GM21717 (cell line): ENCODE measurements around the gene SYT3.
"Not testable (repeated sequence)": the region's sequence is repeated elsewhere in the genome, so short reads cannot be mapped to it uniquely, and the experiment has no call there.

Source experiments
- ATAC-seq: cut with Tn5 transposase; IDR thresholded peaks from one replicate; pipeline ENCODE4 v1.9.1; 2021; ENCODE audit warnings: mild to moderate bottlenecking, moderate library complexity; ENCODE audit not compliant: unreplicated experiment

Gene SYT3

DNA sequence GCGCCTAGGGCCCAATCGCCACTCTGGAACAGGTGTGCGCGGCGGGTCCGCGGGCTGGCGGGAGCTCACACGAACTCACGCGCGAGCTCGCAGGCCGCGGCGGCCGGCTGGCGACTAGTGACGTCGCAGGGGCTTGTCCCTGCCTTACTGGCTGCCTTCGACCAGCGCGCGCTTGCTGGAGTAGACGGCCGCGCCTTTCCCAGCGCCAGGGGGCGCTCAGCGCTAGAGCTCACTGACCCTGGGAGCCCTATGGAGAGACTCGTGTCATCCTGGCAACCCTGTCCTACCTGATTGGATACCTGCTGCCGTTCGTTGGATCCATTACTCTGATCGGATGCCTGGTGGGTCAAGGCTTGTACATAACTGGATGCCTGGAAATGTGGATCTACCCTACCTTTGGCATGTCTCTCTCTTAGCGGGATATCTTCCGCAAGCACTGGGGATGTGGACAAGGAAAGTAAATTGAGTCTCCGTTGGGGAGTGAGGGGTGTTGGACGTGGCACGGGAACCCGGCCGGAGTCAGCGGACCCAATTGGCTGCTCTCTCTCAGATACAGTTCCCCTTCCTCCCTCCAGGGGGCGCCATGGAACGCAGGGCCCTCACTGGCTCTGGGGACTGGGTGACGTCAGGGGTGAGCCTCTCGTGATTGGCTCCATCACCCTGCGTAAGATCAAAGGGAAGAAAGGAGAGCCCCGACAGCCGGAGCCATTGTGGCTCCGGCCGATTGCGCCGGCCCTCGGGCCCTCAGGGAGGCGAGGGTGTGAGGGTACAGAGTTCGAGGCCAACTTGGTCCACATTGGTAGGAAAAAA lies 35.2 kb downstream of the SYT3 start:
- not testable (repeated sequence) for ATAC-seq

DNA sequence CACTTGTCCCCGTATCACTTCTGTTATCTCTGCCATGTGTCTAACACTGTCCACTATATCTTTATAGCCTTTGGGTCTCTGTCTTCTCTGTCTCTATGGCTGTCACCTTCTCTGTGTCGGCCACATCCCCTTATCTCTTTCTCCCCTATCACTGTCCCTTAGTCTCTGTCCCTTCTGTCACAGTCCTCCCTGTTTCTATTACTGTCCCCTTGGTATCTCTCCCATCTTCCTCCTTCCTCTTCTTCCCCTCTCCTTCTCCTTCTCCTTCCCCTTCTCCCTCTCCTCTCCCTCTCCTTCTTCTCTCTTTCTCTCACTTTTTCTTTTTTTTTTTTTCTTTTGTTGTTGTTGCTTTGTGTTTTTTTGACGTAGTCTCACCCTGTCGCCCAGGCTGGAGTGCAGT lies 36.7 kb downstream of the SYT3 start:
- ATAC-seq: no peak

DNA sequence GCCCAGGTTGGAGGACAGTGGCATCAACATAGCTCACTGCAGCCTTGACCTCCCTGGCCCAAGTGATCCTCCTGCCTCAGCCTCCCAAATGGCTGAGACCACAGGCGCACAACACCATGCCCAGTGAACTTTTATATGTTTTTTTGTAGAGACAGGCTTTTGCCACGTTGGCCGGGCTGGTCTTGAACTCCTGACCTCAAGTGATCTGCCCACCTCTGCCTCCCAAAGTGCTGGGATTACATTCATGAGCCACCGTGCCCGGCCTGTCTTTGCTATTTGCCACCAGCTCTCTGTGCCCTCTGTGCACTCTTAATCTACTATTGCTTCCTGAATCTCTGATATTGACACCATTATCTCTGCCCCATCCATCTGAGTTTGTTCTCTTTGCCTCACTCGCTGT lies 37.2 kb downstream of the SYT3 start:
- no peak for ATAC-seq

DNA sequence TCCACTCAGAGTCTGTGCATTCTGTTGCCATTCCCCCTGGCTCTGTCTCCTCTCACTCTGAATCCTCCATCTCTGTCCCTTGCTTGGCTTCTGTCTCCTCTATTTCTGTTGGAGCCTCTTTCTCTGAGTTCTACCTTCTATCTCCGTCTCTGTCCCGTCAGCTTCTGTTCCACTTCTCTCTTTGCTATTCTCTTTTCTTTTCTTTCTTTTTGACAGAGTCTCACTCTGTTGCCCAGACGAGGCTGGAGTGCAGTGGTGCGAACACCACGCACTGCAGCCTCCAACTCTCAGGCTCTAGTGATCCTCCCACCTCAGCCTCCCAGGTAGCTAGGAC lies 37.6 kb downstream of the SYT3 start:
- no peak for ATAC-seq

DNA sequence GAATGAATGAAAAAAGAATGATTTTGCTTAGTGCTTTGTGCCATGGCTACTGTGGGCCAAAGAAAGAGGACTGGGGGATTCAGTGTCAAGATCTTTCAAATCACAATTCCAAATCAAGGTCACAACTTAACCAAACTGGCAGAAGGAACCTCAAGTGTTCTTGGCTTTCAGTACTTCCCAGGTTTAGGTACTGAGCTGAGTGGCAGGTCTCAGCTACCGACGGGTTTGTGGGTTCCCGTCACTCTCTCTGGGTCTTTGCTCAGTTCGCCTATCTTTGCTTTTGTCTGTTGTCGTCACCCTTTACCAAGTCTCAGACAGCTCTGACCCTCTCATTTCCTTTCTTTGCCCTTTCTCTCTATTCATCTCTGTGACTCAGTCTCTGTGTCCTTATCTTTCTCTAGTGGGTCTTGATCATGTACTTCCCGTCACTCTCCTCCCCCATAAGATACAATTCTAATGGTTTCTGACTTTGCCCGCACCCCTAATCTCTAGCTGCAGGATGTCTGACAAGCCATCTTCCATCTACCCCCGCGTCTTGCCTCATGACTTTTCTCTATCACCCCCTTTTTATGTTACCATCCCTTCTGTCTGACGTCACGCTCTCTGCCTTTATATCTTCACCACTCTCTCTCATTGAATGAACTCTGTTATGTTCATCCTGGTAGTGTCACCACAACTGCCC lies 38.1 kb downstream of the SYT3 start:
- ATAC-seq: no peak

DNA sequence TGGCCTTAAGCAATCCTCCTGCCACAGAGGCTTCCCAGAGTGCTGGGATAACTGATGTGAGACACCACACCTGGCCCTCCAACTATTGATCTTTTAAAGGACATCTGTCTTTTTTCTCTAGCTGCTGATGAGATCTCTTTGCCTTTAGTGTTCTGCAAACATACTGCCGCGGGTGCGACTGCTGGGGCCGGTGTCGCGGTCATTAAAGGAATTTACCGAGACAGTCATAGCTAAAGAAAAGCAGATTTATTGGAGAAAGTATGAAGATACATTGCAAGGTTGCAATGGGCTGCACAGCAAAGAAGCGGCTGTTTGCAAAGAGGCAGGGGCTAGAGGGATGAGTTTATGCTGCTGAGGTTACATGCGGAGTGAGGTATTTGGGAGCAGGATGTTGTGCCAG lies 40.3 kb downstream of the SYT3 start:
- no peak for ATAC-seq

DNA sequence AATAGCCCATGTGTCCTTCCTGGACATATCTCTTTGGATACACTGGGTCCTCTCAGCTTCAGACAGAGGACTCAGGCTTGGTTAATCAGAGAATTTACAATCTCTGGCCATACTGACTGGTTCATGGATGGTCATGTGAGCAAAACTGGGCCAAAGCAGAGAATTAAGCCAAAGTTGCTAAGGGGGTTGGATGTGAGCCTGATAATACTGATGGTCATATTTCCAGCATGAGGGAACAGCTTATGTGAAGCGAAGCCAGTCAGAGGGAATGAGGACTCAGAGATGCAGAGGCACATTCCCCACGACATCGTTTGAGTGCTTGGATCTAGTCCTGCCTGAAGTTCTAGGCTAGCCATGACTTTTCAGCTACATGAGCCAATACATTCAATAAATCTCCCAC lies 49.5 kb downstream of the SYT3 start:
- ATAC-seq: no peak

DNA sequence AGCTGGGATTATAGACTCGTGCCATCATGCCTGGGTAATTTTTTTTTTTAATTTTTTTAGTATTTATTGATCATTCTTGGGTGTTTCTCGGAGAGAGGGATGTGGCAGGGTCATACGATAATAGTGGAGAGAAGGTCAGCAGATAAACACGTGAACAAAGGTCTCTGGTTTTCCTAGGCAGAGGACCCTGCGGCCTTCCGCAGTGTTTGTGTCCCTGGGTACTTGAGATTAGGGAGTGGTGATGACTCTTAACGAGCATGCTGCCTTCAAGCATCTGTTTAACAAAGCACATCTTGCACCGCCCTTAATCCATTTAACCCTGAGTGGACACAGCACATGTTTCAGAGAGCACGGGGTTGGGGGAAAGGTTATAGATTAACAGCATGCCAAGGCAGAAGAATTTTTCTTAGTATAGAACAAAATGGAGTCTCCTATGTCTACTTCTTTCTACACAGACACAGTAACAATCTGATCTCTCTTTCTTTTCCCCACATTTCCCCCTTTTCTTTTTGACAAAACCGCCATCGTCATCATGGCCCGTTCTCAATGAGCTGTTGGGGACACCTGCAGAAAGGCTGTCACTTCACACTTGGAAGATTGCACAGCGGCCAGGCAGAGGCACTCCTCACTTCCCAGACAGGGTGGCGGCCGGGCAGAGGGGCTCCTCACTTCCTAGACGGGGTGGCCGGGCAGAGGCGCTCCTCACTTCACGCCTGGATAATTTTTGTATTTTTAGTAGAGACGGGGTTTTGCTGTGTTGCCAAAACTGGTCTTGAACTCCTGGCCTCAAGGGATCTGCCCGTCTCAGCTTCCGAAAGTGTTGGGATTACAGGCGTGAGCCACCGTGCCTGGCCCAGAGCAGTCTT lies 57.7 kb downstream of the SYT3 start:
- not testable (repeated sequence) for ATAC-seq

DNA sequence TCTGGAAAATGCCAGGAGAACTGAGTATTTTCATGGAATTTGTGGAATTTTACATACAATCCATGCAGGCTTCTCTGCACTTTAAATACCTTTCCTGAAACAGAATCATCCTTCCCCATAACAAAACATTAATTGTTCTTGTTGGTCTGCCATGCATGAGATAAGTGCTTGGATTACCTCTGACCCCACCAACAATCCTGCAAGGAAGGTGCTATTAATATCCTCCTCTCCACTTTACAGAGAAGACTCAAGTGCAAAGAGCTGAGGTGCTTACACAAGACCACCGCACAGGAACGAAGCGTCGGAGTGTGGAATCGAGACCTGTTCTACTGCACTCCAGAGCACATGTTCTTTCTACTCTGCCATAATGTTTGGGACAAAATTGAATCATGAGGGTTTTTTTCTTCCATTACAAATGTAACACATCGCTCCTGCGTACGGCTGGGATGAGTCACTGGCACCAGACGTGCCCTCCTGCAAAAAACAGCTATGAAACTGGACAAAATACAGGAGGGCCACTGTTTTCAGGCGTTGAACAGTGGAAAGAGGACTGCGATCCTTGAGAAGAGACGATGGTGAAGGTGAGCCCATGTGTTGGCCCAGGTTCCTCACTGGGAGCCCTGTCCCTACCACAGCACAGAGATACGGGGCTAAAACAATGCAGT lies 58.6 kb downstream of the SYT3 start:
- no peak for ATAC-seq

DNA sequence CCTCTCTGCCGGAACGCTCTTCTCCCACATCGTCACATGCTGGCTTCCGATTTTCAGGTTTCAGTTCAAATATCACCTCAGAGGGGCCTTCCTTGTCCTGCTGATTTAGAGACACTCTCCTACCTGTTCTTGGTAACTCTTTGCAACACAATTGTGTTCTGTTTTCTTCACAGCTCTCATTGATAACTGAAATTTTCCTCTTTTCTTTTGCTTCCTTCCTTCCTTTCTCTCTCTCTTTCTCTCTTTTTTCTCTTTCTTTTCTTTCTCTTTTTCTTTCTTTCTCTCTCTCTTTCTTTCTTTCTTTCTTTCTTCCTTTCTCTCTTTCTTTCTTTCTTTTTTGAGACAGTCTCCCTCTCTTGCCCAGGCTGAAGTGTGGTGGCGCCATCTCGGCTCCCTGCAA lies 59.4 kb downstream of the SYT3 start:
- no peak for ATAC-seq

DNA sequence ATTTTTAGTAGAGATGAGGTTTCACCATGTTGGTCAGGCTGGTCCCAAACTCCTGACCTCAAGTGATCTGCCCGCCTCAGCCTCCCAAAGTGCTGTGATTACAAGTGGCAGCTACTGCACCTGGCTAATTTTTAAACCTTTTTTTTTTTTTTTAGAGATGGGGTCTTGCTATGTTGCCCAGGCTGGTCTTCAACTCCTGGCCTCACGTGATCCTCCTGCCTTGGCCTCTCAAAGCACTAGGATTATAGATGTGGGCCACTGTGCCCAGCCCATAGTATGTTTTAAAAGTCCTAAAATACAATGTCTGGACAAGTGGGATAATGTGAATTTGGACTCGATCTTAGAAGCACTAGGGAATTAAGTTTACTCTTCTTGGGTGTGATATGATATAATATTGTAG lies 62.9 kb downstream of the SYT3 start:
- ATAC-seq: not testable (repeated sequence)

DNA sequence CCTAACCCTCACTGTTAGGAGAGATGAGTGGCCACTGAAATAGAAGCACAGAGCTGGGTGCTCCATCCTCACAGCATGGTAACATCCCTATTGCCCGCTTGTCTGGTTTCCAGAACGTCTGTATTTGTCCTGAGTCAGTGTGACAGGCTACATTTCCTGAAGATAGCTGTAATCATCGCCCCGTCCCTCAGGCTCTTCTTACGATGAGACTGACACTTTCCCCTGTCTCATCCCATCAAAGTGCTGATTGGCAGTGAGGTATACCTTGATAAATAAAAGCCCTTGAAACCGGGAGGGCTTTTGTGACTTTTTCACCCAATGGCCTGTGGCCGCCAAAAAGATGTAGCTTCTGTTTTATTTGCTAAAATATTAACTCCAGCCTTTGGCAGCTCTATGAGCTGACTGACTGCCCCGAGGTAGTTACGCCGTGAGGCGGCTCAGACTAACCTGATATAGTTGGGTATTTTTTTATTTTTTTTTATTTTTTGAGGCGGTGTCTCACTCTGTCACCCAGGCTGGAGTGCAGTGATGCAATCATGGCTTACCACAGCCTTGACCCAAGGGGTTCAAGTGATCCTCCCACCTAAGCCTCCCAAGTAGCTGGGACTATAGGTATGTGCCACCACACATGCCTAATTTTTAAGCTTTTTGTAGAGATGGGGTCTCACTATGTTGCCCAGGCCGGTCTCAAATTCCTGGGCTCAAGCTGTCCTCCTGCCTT lies 65.8 kb downstream of the SYT3 start:
- ATAC-seq: no peak
